IPS-18a (cell line): ENCODE measurements around the gene OR2L2.
"Not testable (repeated sequence)": the region's sequence is repeated elsewhere in the genome, so short reads cannot be mapped to it uniquely, and the experiment has no call there.

Experiments
- H3K27ac ChIP-seq: one replicate; pipeline ENCODE4 v1.5.1; 2013; ENCODE audit warnings: low read length
- H3K27me3 ChIP-seq: one replicate; pipeline ENCODE4 v1.6.1; 2013; ENCODE audit warnings: mild to moderate bottlenecking, low read length; ENCODE audit not compliant: control insufficient read depth, insufficient read depth
- H3K36me3 ChIP-seq: one replicate; pipeline ENCODE4 v1.6.1; 2013; ENCODE audit warnings: low read depth, low read length; ENCODE audit not compliant: control insufficient read depth
- H3K4me1 ChIP-seq: one replicate; pipeline ENCODE4 v1.6.1; 2013; ENCODE audit warnings: low read depth, low read length; ENCODE audit not compliant: control insufficient read depth
- H3K4me3 ChIP-seq: one replicate; pipeline ENCODE4 v1.5.1; 2013; ENCODE audit warnings: low read length
- H3K9ac ChIP-seq: one replicate; pipeline ENCODE4 v1.6.1; 2013; ENCODE audit warnings: mild to moderate bottlenecking, low read length, moderate library complexity
- H3K9me3 ChIP-seq: one replicate; pipeline ENCODE4 v1.6.1; 2013; ENCODE audit warnings: low read depth, low read length; ENCODE audit not compliant: control insufficient read depth

The OR2L2 gene

DNA sequence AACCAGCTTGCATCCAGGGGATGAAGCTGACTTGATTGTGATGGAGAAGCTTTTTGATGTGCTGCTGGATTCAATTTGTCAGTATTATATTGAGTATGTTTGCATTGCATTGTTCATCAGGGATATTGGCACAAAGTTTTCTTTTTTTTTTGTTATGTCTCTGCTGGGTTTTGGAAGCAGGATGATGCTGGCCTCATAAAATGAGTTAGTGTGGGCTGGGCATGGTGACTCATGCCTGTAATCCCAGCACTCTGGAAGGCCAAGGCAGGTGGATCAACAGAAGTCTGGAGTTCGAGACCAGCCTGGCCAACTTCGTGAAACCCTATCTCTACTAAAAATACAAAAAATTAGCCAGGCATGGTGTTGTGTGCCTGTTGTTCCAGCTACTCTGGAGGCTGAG, 25.4 kb downstream of the OR2L2 start:
- Histone ChIP-seq H3K9ac (no peak overlapping the region), H3K4me1 (no peaks in the 10 kb centered on the region), H3K27ac (no peak overlapping the region), H3K27me3 (no peaks in the 10 kb centered on the region), H3K9me3 (peaks cover 55% of the 10 kb centered on the region), H3K36me3 (no peaks in the 10 kb centered on the region), H3K4me3 (no peak overlapping the region)

DNA sequence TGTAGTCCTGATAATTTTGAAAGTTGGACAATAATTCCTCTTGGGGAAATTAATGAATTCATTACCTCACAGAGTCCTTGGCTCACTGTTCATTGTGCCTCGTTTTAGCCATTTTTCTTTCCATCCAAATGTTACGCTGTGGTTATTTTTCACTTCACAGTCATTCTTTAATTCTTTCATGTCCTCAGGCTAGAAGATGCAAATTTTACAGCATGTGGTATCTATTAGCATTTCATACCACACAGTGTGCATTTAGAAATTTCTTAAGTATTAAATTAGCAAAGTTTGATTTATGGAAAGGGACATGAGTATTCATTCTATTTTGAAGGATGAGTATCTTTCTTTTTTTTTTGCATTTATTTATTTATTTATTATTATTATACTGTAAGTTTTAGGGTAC, 35.2 kb downstream of the OR2L2 start:
- H3K4me3 ChIP-seq = no peak overlapping the region
- peaks cover 48% of the 10 kb centered on the region for H3K9me3 ChIP-seq

DNA sequence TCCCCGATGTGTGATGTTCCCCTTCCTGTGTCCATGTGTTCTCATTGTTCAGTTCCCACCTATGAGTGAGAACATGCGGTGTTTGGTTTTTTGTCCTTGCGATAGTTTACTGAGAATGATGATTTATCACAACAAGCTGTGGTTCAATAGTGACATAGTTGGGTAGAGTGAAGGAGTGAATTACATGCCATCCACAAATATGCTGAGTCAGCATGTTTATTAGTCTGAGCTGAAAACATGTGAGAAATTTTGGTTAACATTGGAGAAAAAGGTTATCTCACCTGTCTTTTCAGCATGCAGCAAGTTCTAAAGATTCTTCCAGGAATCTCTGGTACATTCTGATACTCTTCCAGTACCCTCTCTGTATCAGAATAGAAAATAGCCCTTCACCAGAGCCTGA, 35.7 kb downstream of the OR2L2 start:
- H3K9ac ChIP-seq = no peak overlapping the region
- no peaks in the 10 kb centered on the region for H3K27me3 ChIP-seq
- H3K27ac ChIP-seq = no peak overlapping the region
- no peaks in the 10 kb centered on the region for H3K4me1 ChIP-seq
- H3K4me3 ChIP-seq = no peak overlapping the region
- peaks cover 48% of the 10 kb centered on the region for H3K9me3 ChIP-seq
- no peaks in the 10 kb centered on the region for H3K36me3 ChIP-seq

More for the DNA sequence above, 35.2 kb downstream of the OR2L2 start:
- Histone ChIP-seq H3K4me1 (no peaks in the 10 kb centered on the region), H3K9ac (no peak overlapping the region), H3K36me3 (no peaks in the 10 kb centered on the region), H3K27ac (no peak overlapping the region), H3K27me3 (no peaks in the 10 kb centered on the region)

DNA sequence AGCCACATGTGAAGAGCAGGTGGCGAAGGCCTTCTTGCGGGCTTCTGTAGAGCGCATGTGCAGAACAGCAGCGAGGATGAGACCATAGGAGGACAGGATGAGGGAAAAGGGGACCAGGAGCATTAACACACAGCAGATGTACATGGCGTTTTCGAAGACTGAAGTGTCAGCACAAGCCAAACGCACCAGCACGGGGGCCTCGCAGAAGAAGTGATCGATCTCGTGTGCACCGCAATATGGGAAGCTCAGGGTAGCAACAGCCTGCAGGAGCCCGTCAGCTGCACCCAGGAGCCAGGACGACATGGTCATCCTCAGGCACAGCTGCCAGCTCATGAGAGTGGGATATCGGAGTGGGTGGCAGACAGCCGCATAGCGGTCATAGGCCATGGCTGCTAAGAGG, 54.0 kb downstream of the OR2L2 start:
- not testable (repeated sequence) for H3K4me3 ChIP-seq, H3K36me3 ChIP-seq, H3K4me1 ChIP-seq, H3K27me3 ChIP-seq, H3K27ac ChIP-seq, H3K9ac ChIP-seq
- peaks cover 65% of the 10 kb centered on the region for H3K9me3 ChIP-seq
